ENCODE data around the gene FBXW5.

GRCh38 chr9:136890661-136891060, 53.9 kb downstream of the FBXW5 start:
- TF ChIP-seq, protein P1, sequence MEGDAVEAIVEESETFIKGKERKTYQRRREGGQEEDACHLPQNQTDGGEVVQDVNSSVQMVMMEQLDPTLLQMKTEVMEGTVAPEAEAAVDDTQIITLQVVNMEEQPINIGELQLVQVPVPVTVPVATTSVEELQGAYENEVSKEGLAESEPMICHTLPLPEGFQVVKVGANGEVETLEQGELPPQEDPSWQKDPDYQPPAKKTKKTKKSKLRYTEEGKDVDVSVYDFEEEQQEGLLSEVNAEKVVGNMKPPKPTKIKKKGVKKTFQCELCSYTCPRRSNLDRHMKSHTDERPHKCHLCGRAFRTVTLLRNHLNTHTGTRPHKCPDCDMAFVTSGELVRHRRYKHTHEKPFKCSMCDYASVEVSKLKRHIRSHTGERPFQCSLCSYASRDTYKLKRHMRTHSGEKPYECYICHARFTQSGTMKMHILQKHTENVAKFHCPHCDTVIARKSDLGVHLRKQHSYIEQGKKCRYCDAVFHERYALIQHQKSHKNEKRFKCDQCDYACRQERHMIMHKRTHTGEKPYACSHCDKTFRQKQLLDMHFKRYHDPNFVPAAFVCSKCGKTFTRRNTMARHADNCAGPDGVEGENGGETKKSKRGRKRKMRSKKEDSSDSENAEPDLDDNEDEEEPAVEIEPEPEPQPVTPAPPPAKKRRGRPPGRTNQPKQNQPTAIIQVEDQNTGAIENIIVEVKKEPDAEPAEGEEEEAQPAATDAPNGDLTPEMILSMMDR (IDR thresholded peaks at IDR 0.05 in 4 of 5, conservative IDR thresholded peaks at IDR 0.05 in 1 of 5), result no peak
- no peak for TF ChIP-seq POLR2A (IDR thresholded peaks at IDR 0.05)
